Measurements from ENCODE around the gene CFAP210.

The CFAP210 gene

GRCh38 chr2:169694113-169694893 lies at the start of gene CFAP210, which contains the start of gene PHOSPHO2:
CFAP210 (minus strand) TSS chr2:169694405; CDS start chr2:169694327, 78 bp downstream.
PHOSPHO2 (plus strand) TSS chr2:169694469; CDS start chr2:169700972, 6,503 bp downstream.
- no peak for TF ChIP-seq CTCF (IDR thresholded peaks at IDR 0.05; ENCODE audit: low read depth, low read length, missing control alignments)
- peak; percentile 86 for DNase-seq (ENCODE audit: low read depth)
- peak within 1 kb of the TSS; percentile 75 for H3K4me3 ChIP-seq (ENCODE audit: low read depth, low read length)

- no peak for TF ChIP-seq CTCF (IDR thresholded peaks at IDR 0.05; ENCODE audit: low read depth, low read length, missing control alignments)
- DNase-seq (ENCODE audit: low read depth) = no peak
- H3K4me3 ChIP-seq (ENCODE audit: low read depth, low read length) = no peak overlapping the region
Measured at GRCh38 chr2:169743549-169743948, 49.3 kb upstream of the CFAP210 start.

GRCh38 chr2:169739351-169739750 lies 45.1 kb upstream of the CFAP210 start:
- H3K4me3 ChIP-seq (ENCODE audit: low read depth, low read length) = no peak overlapping the region
- TF ChIP-seq CTCF (IDR thresholded peaks at IDR 0.05; ENCODE audit: low read depth, low read length, missing control alignments) = no peak
- DNase-seq (ENCODE audit: low read depth) = no peak

GRCh38 chr2:169738566-169739229 lies 44.5 kb upstream of the CFAP210 start:
- no peak for DNase-seq (ENCODE audit: low read depth)
- no peak for TF ChIP-seq CTCF (IDR thresholded peaks at IDR 0.05; ENCODE audit: low read depth, low read length, missing control alignments)
- H3K4me3 ChIP-seq (ENCODE audit: low read depth, low read length) = no peak overlapping the region

GRCh38 chr2:169736902-169737301 lies 42.7 kb upstream of the CFAP210 start:
- no peak for DNase-seq (ENCODE audit: low read depth)
- H3K4me3 ChIP-seq (ENCODE audit: low read depth, low read length) = no peak overlapping the region
- TF ChIP-seq CTCF (IDR thresholded peaks at IDR 0.05; ENCODE audit: low read depth, low read length, missing control alignments) = no peak

- no peak for TF ChIP-seq CTCF (IDR thresholded peaks at IDR 0.05; ENCODE audit: low read depth, low read length, missing control alignments)
- DNase-seq (ENCODE audit: low read depth) = no peak
- H3K4me3 ChIP-seq (ENCODE audit: low read depth, low read length) = no peak overlapping the region
Measured at GRCh38 chr2:169735623-169736022, 41.4 kb upstream of the CFAP210 start.

All from GM12864 (cell line).